ENCODE results near the gene CTDP1. TPM values are rescaled to one million over a fixed set of nuclear protein-coding genes. Genes with fewer than 3 reads are reported as not detected.
A peak's percentile ranks its signal among the peaks of the same experiment; 100 is the strongest.

CTDP1 gene
- total and polyA plus RNA-seq, 7 experiments from 2014 or later, result 11.6 to 75.3 (median 41.2) TPM

- Mint-ChIP-seq H3K36me3 (peaks cover 0 to 31% (median 16%) of the 10 kb centered on the region in 5 donors), H3K27ac (no peak overlapping the region), H3K9me3 (peaks cover 0 to 5% (median 3%) of the 10 kb centered on the region in 11 donors), H3K27me3 (no peaks in the 10 kb centered on the region), H3K4me1 (peaks cover 3 to 20% (median 11%) of the 10 kb centered on the region in 7 donors), H3K4me3 (no peak overlapping the region)
- DNase-seq, result no peak
- Histone ChIP-seq H3K36me3 (ENCODE audit: control insufficient read depth in 2 of 3, insufficient read depth in 3 of 3, low read length in 3 of 3) (peaks cover 0 to 7% (median 0%) of the 10 kb centered on the region in 3 experiments), H3K27ac (ENCODE audit: low read depth, low read length) (no peak overlapping the region), H3K27me3 (ENCODE audit: control insufficient read depth in 2 of 2, insufficient read depth in 2 of 2, low read length in 2 of 2) (no peaks in the 10 kb centered on the region), H3K4me1 (ENCODE audit: control insufficient read depth in 2 of 2, insufficient read depth in 2 of 2, low read length in 2 of 2) (peaks cover 0 to 5% of the 10 kb centered on the region in 2 donors), H3K4me3 (ENCODE audit: low read length) (no peak overlapping the region), H3K9me3 (ENCODE audit: control insufficient read depth in 2 of 3, low read length in 3 of 3) (peaks cover 0 to 3% (median 0%) of the 10 kb centered on the region in 3 experiments)
- no peak for ATAC-seq
- ChIA-PET POLR2A (no interaction called here), CTCF (no interaction called here)
- intact Hi-C loops (cut with micrococcal nuclease), result no loop called here
Measured at GRCh38 chr18:79672490-79673276, 6.9 kb upstream of the CTDP1 start.

GRCh38 chr18:79677221-79677620 lies 2.4 kb upstream of the CTDP1 start:
- no peak overlapping the region for H3K27ac ChIP-seq (ENCODE audit: low read depth, low read length)
- peaks cover 0 to 7% (median 0%) of the 10 kb centered on the region in 11 donors for H3K9me3 Mint-ChIP-seq
- peaks cover 0 to 3% (median 0%) of the 10 kb centered on the region in 3 experiments for H3K9me3 ChIP-seq (ENCODE audit: control insufficient read depth in 2 of 3, low read length in 3 of 3)
- peaks cover 16 to 49% (median 42%) of the 10 kb centered on the region in 7 donors for H3K4me1 Mint-ChIP-seq
- CTCF ChIA-PET, result no interaction called here
- peaks cover 0 to 3% (median 0%) of the 10 kb centered on the region in 5 donors for H3K27me3 Mint-ChIP-seq
- H3K4me3 ChIP-seq (ENCODE audit: low read length), result no peak overlapping the region
- ATAC-seq, result no peak
- peaks cover 25 to 36% of the 10 kb centered on the region in 2 donors for H3K4me1 ChIP-seq (ENCODE audit: control insufficient read depth in 2 of 2, insufficient read depth in 2 of 2, low read length in 2 of 2)
- POLR2A ChIA-PET, result no interaction called here
- no peak for DNase-seq
- peak overlapping the region in 7 of 9 donors; percentile 15 to 100 (median 95) for H3K27ac Mint-ChIP-seq
- intact Hi-C loops (cut with micrococcal nuclease), result loop anchor here (5.0 kb wide), 2 partner anchors 285 to 470 kb away; no protein-coding TSS in a partner anchor
- peak overlapping the region in 6 of 10 donors; percentile 7 to 97 (median 52) for H3K4me3 Mint-ChIP-seq
- no peaks in the 10 kb centered on the region for H3K27me3 ChIP-seq (ENCODE audit: control insufficient read depth in 2 of 2, insufficient read depth in 2 of 2, low read length in 2 of 2)
- H3K36me3 Mint-ChIP-seq, result peaks cover 0 to 28% (median 9%) of the 10 kb centered on the region in 5 donors
- H3K36me3 ChIP-seq (ENCODE audit: control insufficient read depth in 2 of 3, insufficient read depth in 3 of 3, low read length in 3 of 3), result peaks cover 0 to 10% (median 0%) of the 10 kb centered on the region in 3 experiments

GRCh38 chr18:79677840-79678239 lies 1.8 kb upstream of the CTDP1 start:
- H3K27ac ChIP-seq (ENCODE audit: low read depth, low read length), result peak overlapping the region; percentile 96
- peaks cover 0 to 3% (median 0%) of the 10 kb centered on the region in 3 experiments for H3K9me3 ChIP-seq (ENCODE audit: control insufficient read depth in 2 of 3, low read length in 3 of 3)
- Mint-ChIP-seq H3K4me3 (peak overlapping the region in 9 of 10 donors; percentile 17 to 99 (median 97)), H3K27ac (peak overlapping the region in 7 of 9 donors; percentile 82 to 100 (median 99)), H3K9me3 (peaks cover 0 to 7% (median 0%) of the 10 kb centered on the region in 11 donors), H3K4me1 (peaks cover 20 to 55% (median 48%) of the 10 kb centered on the region in 7 donors), H3K27me3 (peaks cover 0 to 3% (median 0%) of the 10 kb centered on the region in 5 donors), H3K36me3 (peaks cover 0 to 33% (median 9%) of the 10 kb centered on the region in 5 donors)
- peaks cover 28 to 42% of the 10 kb centered on the region in 2 donors for H3K4me1 ChIP-seq (ENCODE audit: control insufficient read depth in 2 of 2, insufficient read depth in 2 of 2, low read length in 2 of 2)
- ATAC-seq, result no peak
- H3K27me3 ChIP-seq (ENCODE audit: control insufficient read depth in 2 of 2, insufficient read depth in 2 of 2, low read length in 2 of 2), result no peaks in the 10 kb centered on the region
- H3K4me3 ChIP-seq (ENCODE audit: low read length), result no peak overlapping the region
- DNase-seq, result no peak
- POLR2A ChIA-PET, result interaction anchor here (1.8 kb wide), 1 partner anchor 356 kb away, joined by 6 read pairs; the partner anchor contains the start of gene RBFA
- intact Hi-C loops (cut with micrococcal nuclease), result loop anchor here (5.0 kb wide), 2 partner anchors 286 to 469 kb away; no protein-coding TSS in a partner anchor
- H3K36me3 ChIP-seq (ENCODE audit: control insufficient read depth in 2 of 3, insufficient read depth in 3 of 3, low read length in 3 of 3), result peaks cover 0 to 9% (median 0%) of the 10 kb centered on the region in 3 experiments
- CTCF ChIA-PET, result no interaction called here

GRCh38 chr18:79678665-79679551 lies 695 bp upstream of the CTDP1 start:
- ChIA-PET POLR2A (interaction anchor here (0.6 to 2.1 kb wide), 12 partner anchors 12 to 611 kb away, joined by 3 to 8 read pairs (median 4); partner anchors contain the start of genes ATP9B and RBFA), CTCF (no interaction called here)
- peaks cover 30 to 65% (median 59%) of the 10 kb centered on the region in 7 donors for H3K4me1 Mint-ChIP-seq
- peaks cover 0 to 7% (median 0%) of the 10 kb centered on the region in 11 donors for H3K9me3 Mint-ChIP-seq
- peaks cover 0 to 3% (median 0%) of the 10 kb centered on the region in 5 donors for H3K27me3 Mint-ChIP-seq
- H3K4me3 ChIP-seq (ENCODE audit: low read length), result peak overlapping the region; percentile 94
- H3K27ac ChIP-seq (ENCODE audit: low read depth, low read length), result peak overlapping the region; percentile 96
- DNase-seq, result peak; percentile 94 to 99 (median 99)
- intact Hi-C loops (cut with micrococcal nuclease), result loop anchor here (1.0 to 5.0 kb wide), 13 partner anchors 35 to 468 kb away; partner anchors contain the start of genes ADNP2 (in 2 of the 2), RBFA (in 2 of the 2), SLC66A2 (in 2 of the 2) and TXNL4A (in 2 of the 2)
- peak overlapping the region; percentile 92 to 100 (median 99) for H3K27ac Mint-ChIP-seq
- H3K4me1 ChIP-seq (ENCODE audit: control insufficient read depth in 2 of 2, insufficient read depth in 2 of 2, low read length in 2 of 2), result peaks cover 30 to 51% of the 10 kb centered on the region in 2 donors
- no peaks in the 10 kb centered on the region for H3K27me3 ChIP-seq (ENCODE audit: control insufficient read depth in 2 of 2, insufficient read depth in 2 of 2, low read length in 2 of 2)
- peak; percentile 91 for ATAC-seq
- H3K36me3 Mint-ChIP-seq, result peaks cover 0 to 37% (median 5%) of the 10 kb centered on the region in 5 donors
- H3K36me3 ChIP-seq (ENCODE audit: control insufficient read depth in 2 of 3, insufficient read depth in 3 of 3, low read length in 3 of 3), result peaks cover 0 to 7% (median 0%) of the 10 kb centered on the region in 3 experiments
- peak overlapping the region; percentile 85 to 99 (median 98) for H3K4me3 Mint-ChIP-seq
- H3K9me3 ChIP-seq (ENCODE audit: control insufficient read depth in 2 of 3, low read length in 3 of 3), result peaks cover 0 to 3% (median 0%) of the 10 kb centered on the region in 3 experiments

GRCh38 chr18:79680100-79680879 lies 687 bp downstream of the CTDP1 start:
- peaks cover 0 to 34% (median 5%) of the 10 kb centered on the region in 5 donors for H3K36me3 Mint-ChIP-seq
- H3K27ac Mint-ChIP-seq, result peak overlapping the region; percentile 62 to 95 (median 93)
- Histone ChIP-seq H3K4me1 (ENCODE audit: control insufficient read depth in 2 of 2, insufficient read depth in 2 of 2, low read length in 2 of 2) (peaks cover 44 to 65% of the 10 kb centered on the region in 2 donors), H3K27me3 (ENCODE audit: control insufficient read depth in 2 of 2, insufficient read depth in 2 of 2, low read length in 2 of 2) (no peaks in the 10 kb centered on the region), H3K27ac (ENCODE audit: low read depth, low read length) (peak overlapping the region; percentile 96), H3K36me3 (ENCODE audit: control insufficient read depth in 2 of 3, insufficient read depth in 3 of 3, low read length in 3 of 3) (peaks cover 0 to 7% (median 0%) of the 10 kb centered on the region in 3 experiments), H3K4me3 (ENCODE audit: low read length) (peak overlapping the region; percentile 94), H3K9me3 (ENCODE audit: control insufficient read depth in 2 of 3, low read length in 3 of 3) (peaks cover 0 to 3% (median 0%) of the 10 kb centered on the region in 3 experiments)
- peaks cover 43 to 78% (median 71%) of the 10 kb centered on the region in 7 donors for H3K4me1 Mint-ChIP-seq
- H3K9me3 Mint-ChIP-seq, result peaks cover 0 to 7% (median 0%) of the 10 kb centered on the region in 11 donors
- DNase-seq (peak in 7 of 9 donors; percentile 34 to 63 (median 56)), ATAC-seq (no peak)
- CTCF ChIA-PET, result no interaction called here
- POLR2A ChIA-PET, result interaction anchor here (0.8 to 2.1 kb wide), 3 partner anchors 157 to 308 kb away, joined by 3 to 6 read pairs (median 3); no protein-coding TSS in a partner anchor
- H3K27me3 Mint-ChIP-seq, result peaks cover 0 to 3% (median 0%) of the 10 kb centered on the region in 5 donors
- intact Hi-C loops (cut with micrococcal nuclease), result no loop called here
- H3K4me3 Mint-ChIP-seq, result peak overlapping the region; percentile 85 to 92 (median 89)

Data from naive thymus-derived CD4-positive, alpha-beta T cell (primary cell).